ENCODE measurements around the gene GDA.

GDA gene

GRCh38 chr9:72232778-72233177, 83.5 kb downstream of the GDA start:
- no peak for TF ChIP-seq CTCF (IDR thresholded peaks at IDR 0.05; ENCODE audit: control insufficient read depth, extremely low read depth, insufficient read depth)
- no peak for DNase-seq (ENCODE audit: low read depth)
- H3K4me3 ChIP-seq (ENCODE audit: low read depth, low read length) = no peak overlapping the region

GRCh38 chr9:72247549-72247948, 98.3 kb downstream of the GDA start:
- TF ChIP-seq CTCF (IDR thresholded peaks at IDR 0.05; ENCODE audit: control insufficient read depth, extremely low read depth, insufficient read depth) = no peak
- DNase-seq (ENCODE audit: low read depth) = no peak

GRCh38 chr9:72251589-72251988, 102.3 kb downstream of the GDA start:
- no peak for TF ChIP-seq CTCF (IDR thresholded peaks at IDR 0.05; ENCODE audit: control insufficient read depth, extremely low read depth, insufficient read depth)
- H3K4me3 ChIP-seq (ENCODE audit: low read depth, low read length) = no peak overlapping the region
- DNase-seq (ENCODE audit: low read depth) = no peak

More at GRCh38 chr9:72247549-72247948, 98.3 kb downstream of the GDA start:
- H3K4me3 ChIP-seq (ENCODE audit: low read depth, low read length) = no peak overlapping the region

GRCh38 chr9:72254901-72255545, 105.8 kb downstream of the GDA start:
- no peak for TF ChIP-seq CTCF (IDR thresholded peaks at IDR 0.05; ENCODE audit: control insufficient read depth, extremely low read depth, insufficient read depth)
- H3K4me3 ChIP-seq (ENCODE audit: low read depth, low read length) = no peak overlapping the region
- no peak for DNase-seq (ENCODE audit: low read depth)

- H3K4me3 ChIP-seq (ENCODE audit: low read depth, low read length) = no peak overlapping the region
- no peak for DNase-seq (ENCODE audit: low read depth)
- no peak for TF ChIP-seq CTCF (IDR thresholded peaks at IDR 0.05; ENCODE audit: control insufficient read depth, extremely low read depth, insufficient read depth)
These were observed 106.3 kb downstream of the GDA start for GRCh38 chr9:72255569-72255968.

- H3K4me3 ChIP-seq (ENCODE audit: low read depth, low read length) = no peak overlapping the region
- no peak for TF ChIP-seq CTCF (IDR thresholded peaks at IDR 0.05; ENCODE audit: control insufficient read depth, extremely low read depth, insufficient read depth)
- no peak for DNase-seq (ENCODE audit: low read depth)
These were observed 107.7 kb downstream of the GDA start for GRCh38 chr9:72256931-72257330.

- no peak for TF ChIP-seq CTCF (IDR thresholded peaks at IDR 0.05; ENCODE audit: control insufficient read depth, extremely low read depth, insufficient read depth)
- no peak overlapping the region for H3K4me3 ChIP-seq (ENCODE audit: low read depth, low read length)
- DNase-seq (ENCODE audit: low read depth) = no peak
These were observed 108.6 kb downstream of the GDA start for GRCh38 chr9:72257814-72258213.

Data from LNCaP clone FGC (cell line).